C4-2B (cell line): ENCODE measurements around the gene C5orf46.
"Not testable (repeated sequence)": the region's sequence is repeated elsewhere in the genome, so short reads cannot be mapped to it uniquely, and the experiment has no call there.

Experiments used
- H3K27ac ChIP-seq: fragments of 450-650 bp; 2 replicates; pipeline ENCODE4 v1.5.1; 2017
- ZFX ChIP-seq: fragments of 450-650 bp; IDR thresholded peaks from 2 replicates; pipeline ENCODE4 v1.6.1; 2017
- TF ChIP-seq, protein P1 (sequence below): fragments of 450-650 bp; conservative IDR thresholded peaks from 2 replicates; pipeline ENCODE4 v1.5.1; 2017; ENCODE audit warnings: mild to moderate bottlenecking

Gene C5orf46

DNA sequence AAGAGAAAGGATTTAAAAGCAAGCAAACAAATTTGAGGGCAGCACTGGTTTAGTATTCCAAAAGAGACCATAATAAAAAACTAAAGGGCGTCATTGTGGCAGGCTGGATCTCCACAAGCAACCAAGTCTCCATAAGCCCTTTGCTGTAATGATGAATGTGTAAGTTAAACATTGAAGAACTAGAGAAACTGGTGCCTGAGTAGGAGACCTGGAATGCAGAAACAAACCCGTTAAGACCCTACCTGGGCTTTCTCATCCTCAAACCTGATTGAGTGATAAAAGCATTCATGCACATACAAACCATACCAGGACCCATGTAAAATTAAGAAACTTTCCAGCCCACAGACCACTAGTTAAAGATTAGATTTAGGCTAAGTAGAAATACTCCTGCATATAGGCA, 29.7 kb downstream of the C5orf46 start:
- H3K27ac ChIP-seq, result no peak overlapping the region
- TF ChIP-seq ZFX, result no peak
- TF ChIP-seq, protein P1, sequence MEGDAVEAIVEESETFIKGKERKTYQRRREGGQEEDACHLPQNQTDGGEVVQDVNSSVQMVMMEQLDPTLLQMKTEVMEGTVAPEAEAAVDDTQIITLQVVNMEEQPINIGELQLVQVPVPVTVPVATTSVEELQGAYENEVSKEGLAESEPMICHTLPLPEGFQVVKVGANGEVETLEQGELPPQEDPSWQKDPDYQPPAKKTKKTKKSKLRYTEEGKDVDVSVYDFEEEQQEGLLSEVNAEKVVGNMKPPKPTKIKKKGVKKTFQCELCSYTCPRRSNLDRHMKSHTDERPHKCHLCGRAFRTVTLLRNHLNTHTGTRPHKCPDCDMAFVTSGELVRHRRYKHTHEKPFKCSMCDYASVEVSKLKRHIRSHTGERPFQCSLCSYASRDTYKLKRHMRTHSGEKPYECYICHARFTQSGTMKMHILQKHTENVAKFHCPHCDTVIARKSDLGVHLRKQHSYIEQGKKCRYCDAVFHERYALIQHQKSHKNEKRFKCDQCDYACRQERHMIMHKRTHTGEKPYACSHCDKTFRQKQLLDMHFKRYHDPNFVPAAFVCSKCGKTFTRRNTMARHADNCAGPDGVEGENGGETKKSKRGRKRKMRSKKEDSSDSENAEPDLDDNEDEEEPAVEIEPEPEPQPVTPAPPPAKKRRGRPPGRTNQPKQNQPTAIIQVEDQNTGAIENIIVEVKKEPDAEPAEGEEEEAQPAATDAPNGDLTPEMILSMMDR, result no peak

DNA sequence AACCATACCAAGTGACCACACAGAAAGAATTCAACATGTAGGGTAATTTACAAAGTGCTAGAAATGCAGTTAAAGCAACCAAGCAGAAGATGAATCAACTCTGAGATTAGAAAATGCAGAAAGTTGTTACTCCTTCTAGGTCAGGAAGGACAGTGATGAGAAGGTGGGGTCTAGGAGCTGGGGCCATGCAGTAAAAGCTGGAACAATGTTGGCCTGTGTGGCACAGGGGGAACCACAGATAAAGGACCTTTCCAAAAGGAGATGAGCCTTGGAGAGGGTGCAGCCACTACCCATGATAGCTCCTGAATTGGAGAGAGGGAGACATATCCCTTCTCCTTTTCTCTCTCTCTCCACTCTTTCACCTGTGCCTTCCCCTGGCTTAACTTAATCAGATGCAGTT, 30.2 kb downstream of the C5orf46 start:
- H3K27ac ChIP-seq, result no peak overlapping the region
- TF ChIP-seq, protein P1, result no peak
- TF ChIP-seq ZFX, result no peak

DNA sequence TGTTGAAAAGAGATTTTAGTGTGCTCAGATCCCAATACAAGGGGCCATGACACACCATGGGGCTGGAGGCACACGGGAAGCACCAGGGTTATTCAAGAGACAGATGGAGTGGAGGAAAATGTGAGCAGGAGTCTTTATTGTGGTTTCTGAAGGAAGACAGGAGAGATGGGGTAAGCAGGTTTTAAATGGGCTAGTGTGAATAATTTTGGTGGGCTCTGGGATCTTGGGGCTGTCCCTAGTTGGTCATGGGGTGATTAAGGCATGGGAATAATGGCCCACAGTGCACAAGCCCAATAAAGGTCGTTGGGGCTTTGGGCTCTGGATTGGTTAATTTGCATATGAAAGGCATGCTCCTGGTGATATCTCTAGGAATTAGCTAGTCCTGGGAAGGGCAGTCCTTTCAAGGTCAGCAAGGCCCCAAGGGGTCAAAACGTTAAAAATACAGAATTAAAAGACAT, 31.4 kb downstream of the C5orf46 start:
- H3K27ac ChIP-seq, result no peak overlapping the region
- TF ChIP-seq ZFX, result no peak
- TF ChIP-seq, protein P1, result no peak

DNA sequence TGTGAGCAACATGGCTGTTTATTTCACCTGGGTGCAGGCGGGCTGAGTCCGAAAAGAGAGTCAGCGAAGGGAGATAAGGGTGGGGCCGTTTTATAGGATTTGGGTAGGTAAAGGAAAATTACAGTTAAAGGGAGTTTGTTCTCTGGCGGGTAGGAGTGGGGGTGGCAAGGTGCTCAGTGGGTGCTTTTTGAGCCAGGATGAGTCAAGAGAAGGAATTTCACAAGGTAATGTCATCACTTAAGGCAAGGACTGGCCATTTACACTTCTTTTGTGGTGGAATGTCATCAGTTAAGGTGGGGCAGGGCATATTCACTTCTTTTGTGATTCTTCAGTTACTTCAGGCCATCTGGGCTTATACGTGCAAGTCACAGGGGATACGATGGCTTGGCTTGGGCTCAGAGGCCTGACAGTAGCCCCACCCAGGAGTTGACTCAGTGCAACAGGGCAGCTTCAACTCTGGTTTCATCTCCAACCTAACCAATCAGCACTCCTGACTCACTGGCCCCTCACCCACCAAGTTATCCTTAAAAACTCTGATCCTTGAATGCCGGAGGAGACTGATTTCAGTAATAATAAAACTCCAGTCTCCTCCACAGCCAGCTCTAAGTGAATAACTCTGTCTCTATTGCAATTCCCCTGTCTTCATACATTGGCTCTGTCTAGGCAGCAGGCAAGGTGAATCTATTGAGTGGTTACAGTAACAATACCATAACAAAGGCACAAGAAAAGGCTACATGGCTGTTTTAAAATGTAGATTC, 32.0 kb downstream of the C5orf46 start:
- H3K27ac ChIP-seq, result not testable (repeated sequence)

DNA sequence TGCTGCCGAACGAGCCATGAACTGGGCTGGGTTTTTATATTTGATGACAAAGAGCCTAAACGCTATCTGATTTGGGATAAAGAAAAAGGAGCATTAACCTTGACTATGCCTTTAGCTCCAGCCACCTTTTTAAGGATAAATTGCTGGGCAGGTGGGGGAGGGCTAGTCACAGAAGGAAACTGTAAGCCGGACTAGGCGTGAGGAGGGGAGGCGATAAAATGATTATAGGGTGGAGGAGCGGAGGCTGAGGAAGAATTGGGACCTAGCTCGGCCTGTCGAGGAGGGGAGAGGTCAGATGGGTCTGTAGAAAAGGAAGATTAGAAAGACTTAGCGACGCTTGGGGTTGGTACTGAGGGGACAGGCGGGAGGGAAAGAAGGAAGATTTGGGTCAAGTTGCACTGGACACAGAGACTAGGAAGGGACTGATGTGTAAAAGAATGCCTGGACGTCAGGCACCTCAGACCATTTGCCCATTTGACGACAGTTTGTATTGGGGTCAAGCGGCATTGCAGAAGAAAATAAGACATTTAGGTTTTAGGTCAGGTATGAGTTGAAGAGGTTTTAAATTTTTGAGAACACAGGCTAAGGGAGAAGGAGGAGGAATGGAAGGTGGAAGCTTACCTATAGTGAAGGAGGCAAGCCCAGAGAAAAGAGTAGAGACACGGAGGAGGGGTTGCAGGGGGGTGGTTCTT, 33.4 kb downstream of the C5orf46 start:
- not testable (repeated sequence) for H3K27ac ChIP-seq

DNA sequence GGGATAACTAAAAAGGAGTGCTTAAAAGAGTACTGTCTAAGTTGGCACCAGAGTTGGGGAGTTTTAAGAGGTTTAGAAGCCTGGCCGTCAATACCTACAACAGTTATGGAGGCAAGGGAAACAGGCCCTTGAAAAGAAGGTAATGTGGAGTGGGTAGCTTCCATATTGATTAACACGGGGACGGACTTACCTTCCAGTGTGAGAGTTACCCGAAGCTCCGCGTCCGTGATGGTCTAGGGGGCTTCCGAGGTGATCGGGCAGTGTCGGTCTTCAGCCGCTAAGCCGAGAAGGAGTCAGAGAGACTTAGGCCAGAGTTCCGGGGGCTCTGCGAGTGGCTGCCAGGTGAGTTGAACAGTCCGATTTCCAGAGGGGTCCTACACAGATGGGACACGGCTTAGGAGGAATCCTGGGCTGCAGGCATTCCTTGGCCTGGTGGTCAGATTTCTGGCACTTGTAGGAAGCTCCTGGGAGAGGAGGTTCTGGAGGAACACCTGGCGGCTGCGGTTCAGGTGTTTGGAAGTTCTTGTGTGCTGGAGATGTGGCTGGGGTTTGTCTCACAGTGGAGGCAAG, 34.3 kb downstream of the C5orf46 start:
- H3K27ac ChIP-seq, result not testable (repeated sequence)

DNA sequence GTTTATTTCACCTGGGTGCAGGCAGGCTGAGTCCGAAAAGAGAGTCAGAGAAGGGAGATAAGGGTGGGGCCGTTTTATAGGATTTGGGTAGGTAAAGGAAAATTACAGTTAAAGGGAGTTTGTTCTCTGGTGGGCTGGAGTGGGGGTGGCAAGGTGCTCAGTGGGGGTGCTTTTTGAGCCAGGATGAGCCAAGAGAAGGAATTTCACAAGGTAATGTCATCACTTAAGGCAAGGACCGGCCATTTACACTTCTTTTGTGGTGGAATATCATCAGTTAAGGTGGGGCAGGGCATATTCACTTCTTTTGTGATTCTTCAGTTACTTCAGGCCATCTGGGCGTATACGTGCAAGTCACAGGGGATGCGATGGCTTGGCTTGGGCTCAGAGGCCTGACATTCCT, 36.4 kb downstream of the C5orf46 start:
- not testable (repeated sequence) for H3K27ac ChIP-seq

DNA sequence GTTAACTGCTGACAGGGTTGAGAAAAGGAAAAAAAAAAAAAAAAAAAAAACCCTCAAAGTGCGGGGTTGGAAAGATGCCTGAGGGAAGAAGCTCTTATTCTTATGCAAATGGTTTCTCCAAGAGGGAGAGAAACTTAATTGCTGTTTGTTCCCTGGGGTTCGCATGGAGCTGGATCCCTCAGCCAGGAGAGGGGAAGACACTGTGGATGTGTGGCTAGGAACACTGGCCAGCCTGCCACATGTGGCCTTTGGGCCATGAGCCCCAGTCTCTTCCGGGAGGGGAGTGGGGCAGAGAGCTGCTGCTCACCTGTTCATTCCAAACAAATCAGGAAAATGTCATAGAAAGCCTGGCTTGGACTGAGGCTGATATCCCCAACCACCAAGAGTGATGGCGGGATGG, 37.2 kb downstream of the C5orf46 start:
- H3K27ac ChIP-seq, result no peak overlapping the region
- no peak for TF ChIP-seq ZFX
- TF ChIP-seq, protein P1, result no peak

DNA sequence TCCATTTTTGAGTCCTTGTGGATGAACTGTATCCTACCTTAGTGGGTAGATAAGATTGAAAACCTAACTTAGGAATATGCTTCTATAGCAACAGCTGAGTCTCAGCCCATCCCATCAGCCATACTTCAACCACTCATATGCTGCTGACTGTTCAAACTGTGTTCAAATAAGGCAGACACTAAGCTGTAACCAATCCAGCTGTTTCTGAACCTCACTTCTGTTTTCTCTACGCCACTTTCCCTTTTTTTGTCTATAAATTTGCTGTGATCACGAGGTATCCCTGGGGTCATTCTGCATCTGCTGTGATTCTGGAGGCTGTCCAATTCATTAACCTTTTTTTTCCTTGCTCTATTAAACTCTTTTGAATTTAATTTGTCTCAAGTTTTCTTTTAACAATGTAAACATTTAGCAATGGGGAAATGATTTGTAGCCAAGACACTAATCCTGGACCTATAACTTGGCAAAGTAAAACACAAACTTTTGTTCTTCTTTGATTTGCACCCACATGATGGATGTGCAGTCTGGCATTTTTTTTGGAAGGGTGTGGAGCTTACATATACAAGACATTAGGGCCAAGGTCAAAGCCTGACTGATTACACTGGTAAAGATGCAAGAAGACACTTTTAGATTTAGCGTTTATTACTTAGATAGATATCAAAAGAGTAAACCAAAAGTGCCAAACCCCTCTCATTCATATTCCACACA, 42.7 kb downstream of the C5orf46 start:
- TF ChIP-seq ZFX, result no peak
- H3K27ac ChIP-seq, result no peak overlapping the region

DNA sequence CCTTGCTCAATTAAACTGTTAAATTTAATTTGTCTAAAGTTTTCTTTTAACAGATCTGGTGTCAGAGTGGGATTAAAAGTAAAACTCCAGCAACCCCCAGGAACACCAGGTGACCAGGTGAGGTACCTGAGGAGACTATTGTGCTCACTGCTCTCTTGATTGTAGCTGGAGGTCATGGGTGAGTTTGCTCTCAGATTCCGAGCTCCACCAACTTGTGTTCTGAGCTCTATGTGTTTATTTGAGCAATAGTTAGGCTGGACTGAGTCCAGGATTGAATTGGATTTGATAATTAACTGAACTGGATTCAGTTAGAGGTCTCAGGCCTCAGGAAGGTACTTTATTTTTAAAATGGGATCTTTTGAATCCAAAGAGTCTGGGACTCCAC, 45.7 kb downstream of the C5orf46 start:
- TF ChIP-seq, protein P1, result no peak
- no peak for TF ChIP-seq ZFX
- H3K27ac ChIP-seq, result no peak overlapping the region
